H1 (cell line): ENCODE measurements around the gene SLCO4A1.

Experiments
- EGR1 ChIP-seq: IDR thresholded peaks from 2 replicates; pipeline ENCODE4 v1.6.1; 2011; ENCODE audit warnings: low read depth, low read length, borderline replicate concordance
- TF ChIP-seq, protein P1 (sequence below): IDR thresholded peaks from 2 replicates; pipeline ENCODE4 v1.6.1; 2012; ENCODE audit warnings: inconsistent platforms
- TF ChIP-seq, protein P2 (sequence below), 3 experiments: IDR thresholded peaks; 1 replicate in 2 of 3; 2 replicates in 1 of 3; pipeline versions ENCODE4 v1.5.1 to v1.6.1; 2011; ENCODE audit warnings: low read length in 3 of 3, mild to moderate bottlenecking in 3 of 3, inconsistent platforms in 2 of 3, low read depth in 1 of 3, moderate library complexity in 1 of 3; ENCODE audit not compliant: insufficient read depth in 1 of 3; ENCODE audit errors: control extremely low read depth in 1 of 3

DNA sequence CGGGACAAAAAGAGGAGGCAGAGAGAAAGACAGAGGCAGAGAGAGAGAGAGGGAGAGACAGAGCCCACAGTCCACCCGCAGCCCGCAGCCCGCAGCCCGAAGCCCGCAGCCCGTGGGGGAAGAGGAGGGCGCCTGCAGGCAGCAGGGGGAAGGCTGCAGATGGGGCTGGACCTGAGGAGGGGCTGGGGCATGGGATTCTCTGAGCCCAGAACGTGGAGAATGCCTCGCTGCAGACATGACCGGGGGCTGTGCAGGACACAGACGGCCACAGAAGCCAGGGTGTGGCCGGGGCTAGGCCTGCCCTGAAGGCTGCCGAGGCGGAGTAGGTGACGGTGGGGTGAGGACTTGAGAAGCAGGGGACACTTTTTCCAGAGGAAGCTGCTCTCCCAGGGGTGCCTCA is 6.5 kb upstream of the SLCO4A1 start:
- TF ChIP-seq, protein P1, sequence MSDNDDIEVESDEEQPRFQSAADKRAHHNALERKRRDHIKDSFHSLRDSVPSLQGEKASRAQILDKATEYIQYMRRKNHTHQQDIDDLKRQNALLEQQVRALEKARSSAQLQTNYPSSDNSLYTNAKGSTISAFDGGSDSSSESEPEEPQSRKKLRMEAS = no peak
- TF ChIP-seq, protein P2, sequence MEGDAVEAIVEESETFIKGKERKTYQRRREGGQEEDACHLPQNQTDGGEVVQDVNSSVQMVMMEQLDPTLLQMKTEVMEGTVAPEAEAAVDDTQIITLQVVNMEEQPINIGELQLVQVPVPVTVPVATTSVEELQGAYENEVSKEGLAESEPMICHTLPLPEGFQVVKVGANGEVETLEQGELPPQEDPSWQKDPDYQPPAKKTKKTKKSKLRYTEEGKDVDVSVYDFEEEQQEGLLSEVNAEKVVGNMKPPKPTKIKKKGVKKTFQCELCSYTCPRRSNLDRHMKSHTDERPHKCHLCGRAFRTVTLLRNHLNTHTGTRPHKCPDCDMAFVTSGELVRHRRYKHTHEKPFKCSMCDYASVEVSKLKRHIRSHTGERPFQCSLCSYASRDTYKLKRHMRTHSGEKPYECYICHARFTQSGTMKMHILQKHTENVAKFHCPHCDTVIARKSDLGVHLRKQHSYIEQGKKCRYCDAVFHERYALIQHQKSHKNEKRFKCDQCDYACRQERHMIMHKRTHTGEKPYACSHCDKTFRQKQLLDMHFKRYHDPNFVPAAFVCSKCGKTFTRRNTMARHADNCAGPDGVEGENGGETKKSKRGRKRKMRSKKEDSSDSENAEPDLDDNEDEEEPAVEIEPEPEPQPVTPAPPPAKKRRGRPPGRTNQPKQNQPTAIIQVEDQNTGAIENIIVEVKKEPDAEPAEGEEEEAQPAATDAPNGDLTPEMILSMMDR (IDR thresholded peaks at IDR 0.05; ENCODE audit: control extremely low read depth in 1 of 3, insufficient read depth in 1 of 3, low read depth in 1 of 3, low read length in 3 of 3) = no peak
- TF ChIP-seq EGR1 = no peak
